ENCODE data around the gene HIBADH.

- TF ChIP-seq POLR2AphosphoS5 (IDR thresholded peaks at IDR 0.05; ENCODE audit: low read depth) (no peak), CTCF (IDR thresholded peaks at IDR 0.05; ENCODE audit: insufficient read depth, low read length) (no peak), REST (IDR thresholded peaks at IDR 0.05; ENCODE audit: insufficient replicate concordance, low read depth) (no peak), GABPA (IDR thresholded peaks at IDR 0.05; ENCODE audit: low read depth) (no peak)
Observed at GRCh38 chr7:27549606-27550005, 113.1 kb downstream of the HIBADH start.
